Breast epithelium (tissue), 3 donors: Measurements from ENCODE around the gene GORASP2.

ENCODE experiments used
- POLR2A ChIP-seq: fragments of 450-650 bp; IDR thresholded peaks from one replicate; pipeline ENCODE4 v1.6.1; 2016; ENCODE audit warnings: antibody characterized with exemption, mild to moderate bottlenecking, moderate library complexity
- POLR2AphosphoS5 ChIP-seq, 3 donors: sonication (generic); formaldehyde crosslinking; IDR thresholded peaks; one replicate each; pipeline ENCODE4 v1.6.1; 2017; ENCODE audit warnings: antibody characterized with exemption in 3 of 3
- TF ChIP-seq, protein P1 (sequence below), 3 donors: fragments of 450-650 bp; IDR thresholded peaks; one replicate each; pipeline ENCODE4 v1.5.1; 2016 to 2017; ENCODE audit warnings: antibody characterized with exemption in 3 of 3, mild to moderate bottlenecking in 3 of 3, moderate library complexity in 3 of 3

- TF ChIP-seq, protein P1, sequence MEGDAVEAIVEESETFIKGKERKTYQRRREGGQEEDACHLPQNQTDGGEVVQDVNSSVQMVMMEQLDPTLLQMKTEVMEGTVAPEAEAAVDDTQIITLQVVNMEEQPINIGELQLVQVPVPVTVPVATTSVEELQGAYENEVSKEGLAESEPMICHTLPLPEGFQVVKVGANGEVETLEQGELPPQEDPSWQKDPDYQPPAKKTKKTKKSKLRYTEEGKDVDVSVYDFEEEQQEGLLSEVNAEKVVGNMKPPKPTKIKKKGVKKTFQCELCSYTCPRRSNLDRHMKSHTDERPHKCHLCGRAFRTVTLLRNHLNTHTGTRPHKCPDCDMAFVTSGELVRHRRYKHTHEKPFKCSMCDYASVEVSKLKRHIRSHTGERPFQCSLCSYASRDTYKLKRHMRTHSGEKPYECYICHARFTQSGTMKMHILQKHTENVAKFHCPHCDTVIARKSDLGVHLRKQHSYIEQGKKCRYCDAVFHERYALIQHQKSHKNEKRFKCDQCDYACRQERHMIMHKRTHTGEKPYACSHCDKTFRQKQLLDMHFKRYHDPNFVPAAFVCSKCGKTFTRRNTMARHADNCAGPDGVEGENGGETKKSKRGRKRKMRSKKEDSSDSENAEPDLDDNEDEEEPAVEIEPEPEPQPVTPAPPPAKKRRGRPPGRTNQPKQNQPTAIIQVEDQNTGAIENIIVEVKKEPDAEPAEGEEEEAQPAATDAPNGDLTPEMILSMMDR (IDR thresholded peaks at IDR 0.05): no peak
- TF ChIP-seq POLR2A (no peak), POLR2AphosphoS5 (IDR thresholded peaks at IDR 0.05) (no peak)
Measured at GRCh38 chr2:170942615-170943014, 13.6 kb downstream of the GORASP2 start.
